Stimulated activated CD8-positive, alpha-beta memory T cell treated with anti-CD3 and anti-CD28 coated beads, Interleukin-7, amount 100 ng/mL, for 1 hour (primary cell): Measurements from ENCODE around the gene BEND3.
A peak's percentile ranks its signal among the peaks of the same experiment; 100 is the strongest.
"Not testable (repeated sequence)": the region's sequence is repeated elsewhere in the genome, so short reads cannot be mapped to it uniquely, and the experiment has no call there.

Source experiments
- DNase-seq, 2 donors: peaks; one replicate each; pipeline ENCODE4 v3.0.0-alpha.2; 2020; ENCODE audit warnings: low read depth in 2 of 2

The BEND3 gene

GRCh38 chr6:107121266-107121665 lies 6.0 kb upstream of the BEND3 start:
- DNase-seq: no peak

GRCh38 chr6:107120404-107120803 lies 5.1 kb upstream of the BEND3 start:
- no peak for DNase-seq

GRCh38 chr6:107118976-107119375 lies 3.7 kb upstream of the BEND3 start:
- DNase-seq: no peak

GRCh38 chr6:107118540-107118939 lies 3.2 kb upstream of the BEND3 start:
- not testable (repeated sequence) for DNase-seq

- no peak for DNase-seq
These were observed 1.6 kb upstream of the BEND3 start for GRCh38 chr6:107116931-107117330.

GRCh38 chr6:107116328-107116892 lies 1.1 kb upstream of the BEND3 start:
- DNase-seq: no peak

- no peak for DNase-seq
These were observed 496 bp upstream of the BEND3 start for GRCh38 chr6:107115695-107116327.

GRCh38 chr6:107114213-107114925 lies 946 bp downstream of the BEND3 start:
- DNase-seq: peak; percentile 44 to 53

GRCh38 chr6:107110200-107110599 lies 5.1 kb downstream of the BEND3 start:
- DNase-seq: no peak

- DNase-seq: no peak
These were observed 7.0 kb downstream of the BEND3 start for GRCh38 chr6:107108201-107108890.

GRCh38 chr6:107107791-107108190 lies 7.5 kb downstream of the BEND3 start:
- no peak for DNase-seq

GRCh38 chr6:107106165-107106564 lies 9.2 kb downstream of the BEND3 start:
- DNase-seq: no peak

GRCh38 chr6:107105511-107106116 lies 9.7 kb downstream of the BEND3 start:
- DNase-seq: no peak

- DNase-seq: no peak
These were observed 12.2 kb downstream of the BEND3 start for GRCh38 chr6:107103082-107103481.

- no peak for DNase-seq
These were observed 12.9 kb downstream of the BEND3 start for GRCh38 chr6:107102414-107102805.

- no peak for DNase-seq
These were observed 13.5 kb downstream of the BEND3 start for GRCh38 chr6:107101686-107102413.

- DNase-seq: no peak
These were observed 14.1 kb downstream of the BEND3 start for GRCh38 chr6:107101211-107101610.

- DNase-seq: no peak
These were observed 16.6 kb downstream of the BEND3 start for GRCh38 chr6:107098436-107099307.

GRCh38 chr6:107084459-107084858 lies 30.9 kb downstream of the BEND3 start:
- not testable (repeated sequence) for DNase-seq

- no peak for DNase-seq
These were observed 31.4 kb downstream of the BEND3 start for GRCh38 chr6:107083921-107084320.
